Breast epithelium (tissue), 3 donors: ENCODE data around the gene KRT85.

Source experiments
- POLR2A ChIP-seq: fragments of 450-650 bp; IDR thresholded peaks from one replicate; pipeline ENCODE4 v1.6.1; 2016; ENCODE audit warnings: antibody characterized with exemption, mild to moderate bottlenecking, moderate library complexity
- POLR2AphosphoS5 ChIP-seq, 3 donors: sonication (generic); formaldehyde crosslinking; IDR thresholded peaks; one replicate each; pipeline ENCODE4 v1.6.1; 2017; ENCODE audit warnings: antibody characterized with exemption in 3 of 3
- TF ChIP-seq, protein P1 (sequence below), 3 donors: fragments of 450-650 bp; IDR thresholded peaks; one replicate each; pipeline ENCODE4 v1.5.1; 2016 to 2017; ENCODE audit warnings: antibody characterized with exemption in 3 of 3, mild to moderate bottlenecking in 3 of 3, moderate library complexity in 3 of 3

GRCh38 chr12:52391618-52392002 lies 24.3 kb upstream of the KRT85 start:
- TF ChIP-seq, protein P1, sequence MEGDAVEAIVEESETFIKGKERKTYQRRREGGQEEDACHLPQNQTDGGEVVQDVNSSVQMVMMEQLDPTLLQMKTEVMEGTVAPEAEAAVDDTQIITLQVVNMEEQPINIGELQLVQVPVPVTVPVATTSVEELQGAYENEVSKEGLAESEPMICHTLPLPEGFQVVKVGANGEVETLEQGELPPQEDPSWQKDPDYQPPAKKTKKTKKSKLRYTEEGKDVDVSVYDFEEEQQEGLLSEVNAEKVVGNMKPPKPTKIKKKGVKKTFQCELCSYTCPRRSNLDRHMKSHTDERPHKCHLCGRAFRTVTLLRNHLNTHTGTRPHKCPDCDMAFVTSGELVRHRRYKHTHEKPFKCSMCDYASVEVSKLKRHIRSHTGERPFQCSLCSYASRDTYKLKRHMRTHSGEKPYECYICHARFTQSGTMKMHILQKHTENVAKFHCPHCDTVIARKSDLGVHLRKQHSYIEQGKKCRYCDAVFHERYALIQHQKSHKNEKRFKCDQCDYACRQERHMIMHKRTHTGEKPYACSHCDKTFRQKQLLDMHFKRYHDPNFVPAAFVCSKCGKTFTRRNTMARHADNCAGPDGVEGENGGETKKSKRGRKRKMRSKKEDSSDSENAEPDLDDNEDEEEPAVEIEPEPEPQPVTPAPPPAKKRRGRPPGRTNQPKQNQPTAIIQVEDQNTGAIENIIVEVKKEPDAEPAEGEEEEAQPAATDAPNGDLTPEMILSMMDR (IDR thresholded peaks at IDR 0.05), result no peak
- TF ChIP-seq POLR2AphosphoS5 (IDR thresholded peaks at IDR 0.05) (no peak), POLR2A (no peak)
